C4-2B (cell line): ENCODE measurements around the gene LMAN2.

Experiments
- CTCF ChIP-seq: fragments of 450-650 bp; conservative IDR thresholded peaks from 2 replicates; pipeline ENCODE4 v1.5.1; 2017; ENCODE audit warnings: mild to moderate bottlenecking
- ZFX ChIP-seq: fragments of 450-650 bp; IDR thresholded peaks from 2 replicates; pipeline ENCODE4 v1.6.1; 2017

- TF ChIP-seq CTCF, result no peak
- TF ChIP-seq ZFX, result no peak
Observed at GRCh38 chr5:177332031-177332895, 19.2 kb downstream of the LMAN2 start.
